HFF-Myc (cell line): ENCODE data around the gene RPS4Y2.

ENCODE experiments used
- DNase-seq: peaks from one replicate; pipeline ENCODE4 v3.0.0-alpha.2; 2011; ENCODE audit warnings: low read depth; ENCODE audit errors: extremely low read depth
- H3K4me3 ChIP-seq: replicated peaks from 2 replicates; pipeline ENCODE4 v1.5.1; 2011; ENCODE audit warnings: low read depth, mild to moderate bottlenecking, control low read depth, low read length
- CTCF ChIP-seq: IDR thresholded peaks from 2 replicates; pipeline ENCODE4 v1.5.1; 2012; ENCODE audit warnings: mild to moderate bottlenecking, low read depth, low read length, control low read depth; ENCODE audit errors: missing control alignments

Gene RPS4Y2

DNA sequence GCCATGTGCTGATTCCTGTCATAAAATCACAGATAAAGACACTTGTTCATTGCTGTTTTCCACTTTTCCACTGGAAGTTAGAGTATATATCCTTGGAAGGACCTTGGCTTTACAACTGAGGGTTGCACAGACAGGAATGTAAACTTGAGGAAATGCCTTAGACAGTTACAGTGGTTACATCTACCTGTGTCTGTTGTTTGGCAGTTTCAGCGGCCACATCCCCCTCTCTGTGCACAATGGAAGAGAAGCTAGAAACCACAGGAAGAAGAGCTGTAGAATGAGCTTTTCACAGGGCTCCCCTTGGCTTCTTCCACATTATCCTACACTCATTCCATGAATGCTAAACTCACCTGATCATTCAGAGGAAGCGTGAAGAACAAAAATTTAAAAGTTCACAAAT, 9.0 kb upstream of the RPS4Y2 start:
- no peak for DNase-seq
- no peak overlapping the region for H3K4me3 ChIP-seq
- TF ChIP-seq CTCF = no peak

DNA sequence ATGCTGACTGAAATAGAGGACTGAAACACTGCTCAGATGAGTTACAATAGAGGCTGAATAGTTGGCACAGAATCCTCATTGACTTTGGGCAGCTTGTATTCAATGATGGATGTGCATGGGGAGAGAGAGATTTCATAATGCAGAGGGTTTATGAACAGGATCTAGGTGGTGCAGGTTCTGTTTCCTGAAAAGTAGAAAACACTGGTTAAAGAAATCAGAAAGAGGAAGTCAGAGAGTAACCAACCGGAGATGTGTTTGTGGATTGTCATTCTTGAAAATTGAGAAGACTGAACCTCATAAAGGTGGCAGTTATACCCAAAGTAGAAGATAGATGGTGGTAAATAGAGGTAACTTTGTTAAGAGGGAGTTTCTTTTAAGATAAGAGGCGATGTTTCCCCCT, 8.0 kb downstream of the RPS4Y2 start:
- H3K4me3 ChIP-seq = no peak overlapping the region
- TF ChIP-seq CTCF = no peak
- no peak for DNase-seq

GRCh38 chrY:20765117-20765516, 9.2 kb downstream of the RPS4Y2 start:
- no peak for DNase-seq
- no peak for TF ChIP-seq CTCF
- no peak overlapping the region for H3K4me3 ChIP-seq

GRCh38 chrY:20770755-20771154, 14.8 kb downstream of the RPS4Y2 start:
- H3K4me3 ChIP-seq = no peak overlapping the region
- TF ChIP-seq CTCF = no peak
- no peak for DNase-seq

GRCh38 chrY:20776104-20776503, 20.2 kb downstream of the RPS4Y2 start:
- no peak for DNase-seq
- H3K4me3 ChIP-seq = no peak overlapping the region
- no peak for TF ChIP-seq CTCF

DNA sequence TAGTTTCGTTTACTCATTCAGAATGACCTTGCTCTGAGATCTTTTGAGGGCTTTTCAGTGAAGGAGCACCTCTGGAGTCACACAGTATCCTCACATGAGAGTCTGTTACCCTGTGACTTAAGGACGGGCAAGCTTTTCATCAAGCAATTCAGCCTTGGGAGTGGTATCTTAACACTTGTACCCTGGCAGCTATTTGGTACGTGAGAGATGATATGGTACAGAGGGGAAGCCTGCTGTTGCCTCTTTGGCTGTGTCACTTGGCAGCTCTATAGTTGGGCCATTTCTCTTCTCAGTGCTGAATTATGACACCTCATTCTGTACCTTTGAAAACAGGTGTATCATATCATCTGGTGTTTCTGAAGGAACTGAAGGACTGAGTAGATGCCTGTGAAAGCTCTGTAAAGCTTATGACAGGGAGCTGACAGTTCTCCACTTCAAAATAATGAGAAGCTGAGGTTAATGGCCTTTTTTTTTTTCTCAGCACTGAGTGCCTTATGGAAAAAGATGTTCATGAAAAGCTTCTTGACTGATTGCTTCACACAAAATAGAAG, 24.3 kb downstream of the RPS4Y2 start:
- no peak for DNase-seq
- TF ChIP-seq CTCF = no peak
- no peak overlapping the region for H3K4me3 ChIP-seq

DNA sequence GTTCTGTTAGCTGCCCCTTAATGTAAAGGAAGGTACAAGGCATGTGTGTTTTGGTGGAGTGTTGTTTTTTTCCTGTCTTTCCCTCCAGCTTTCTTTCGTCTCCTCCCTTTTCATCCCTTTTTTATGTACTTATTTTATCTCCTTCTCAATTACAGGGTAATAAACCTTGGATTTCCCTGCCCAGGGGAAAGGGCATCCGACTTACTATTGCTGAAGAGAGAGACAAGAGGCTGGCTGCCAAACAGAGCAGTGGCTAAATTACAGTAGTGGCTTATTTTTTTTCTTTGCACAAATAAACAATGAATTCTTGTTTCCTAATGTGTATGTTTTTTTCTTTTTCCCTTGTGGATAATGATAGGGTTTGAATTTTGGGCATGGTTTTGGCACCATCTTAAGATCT, 24.9 kb downstream of the RPS4Y2 start:
- no peak for TF ChIP-seq CTCF
- no peak overlapping the region for H3K4me3 ChIP-seq
- no peak for DNase-seq
